GM10266 (cell line): ENCODE data around the gene SFI1.

Experiments used
- DNase-seq: peaks from one replicate; pipeline ENCODE4 v3.0.0; 2012; ENCODE audit errors: extremely low spot score
- TF ChIP-seq, protein P1 (sequence below): IDR thresholded peaks from 2 replicates; pipeline ENCODE4 v1.5.1; 2012; ENCODE audit warnings: mild to moderate bottlenecking, low read depth; ENCODE audit not compliant: control insufficient read depth, insufficient read depth; ENCODE audit errors: missing control alignments

The SFI1 gene

DNA sequence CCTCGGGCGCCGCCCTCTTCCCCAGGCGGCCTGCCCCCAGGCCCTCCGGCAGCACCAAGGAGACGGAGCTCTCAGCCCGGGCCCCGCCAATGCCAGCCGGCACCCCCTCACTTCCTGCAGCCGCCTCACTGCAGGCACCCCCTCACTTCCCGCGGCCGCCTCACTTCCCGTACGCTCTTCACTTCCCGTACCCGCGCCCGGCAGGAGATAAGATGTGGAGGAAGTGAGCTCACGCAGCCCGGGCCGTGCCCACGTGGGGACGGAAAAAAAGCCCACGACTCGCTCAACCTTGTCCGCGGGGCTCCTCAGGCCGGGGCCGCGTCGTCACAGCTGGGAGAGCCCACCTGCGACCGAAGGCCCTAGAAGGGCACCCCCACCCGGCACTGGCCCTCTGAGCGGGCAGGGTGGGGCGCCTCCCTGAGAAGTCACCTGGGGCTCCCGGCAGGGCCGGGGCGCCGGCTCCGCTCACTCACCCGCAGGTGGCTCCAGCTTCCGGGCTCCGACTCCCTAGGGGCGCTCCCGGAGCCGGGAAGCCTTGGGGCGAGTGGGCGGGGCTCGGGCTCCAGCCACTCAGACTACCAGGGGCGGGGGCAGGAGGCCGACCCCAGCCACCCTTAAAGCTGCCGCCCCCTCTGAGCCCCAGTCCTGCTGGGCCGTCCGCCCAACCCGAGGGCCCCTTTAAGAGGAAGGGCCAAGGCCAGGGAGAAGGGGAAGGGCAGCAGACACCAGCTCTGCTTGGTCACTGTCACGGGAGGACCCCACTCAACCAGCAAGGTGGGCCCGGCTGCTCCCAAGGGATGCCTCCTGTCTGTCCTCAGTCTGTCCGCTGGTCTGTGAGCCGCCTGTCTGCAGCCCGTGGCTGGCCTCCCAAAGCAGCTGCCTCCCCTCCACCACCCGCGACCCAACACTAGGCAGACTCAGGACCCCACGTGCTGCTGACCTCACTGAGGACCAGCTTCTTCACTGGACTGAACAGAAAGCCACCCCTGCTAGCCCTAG lies 134.3 kb downstream of the SFI1 start:
- DNase-seq, result peak; percentile 79
- TF ChIP-seq, protein P1, sequence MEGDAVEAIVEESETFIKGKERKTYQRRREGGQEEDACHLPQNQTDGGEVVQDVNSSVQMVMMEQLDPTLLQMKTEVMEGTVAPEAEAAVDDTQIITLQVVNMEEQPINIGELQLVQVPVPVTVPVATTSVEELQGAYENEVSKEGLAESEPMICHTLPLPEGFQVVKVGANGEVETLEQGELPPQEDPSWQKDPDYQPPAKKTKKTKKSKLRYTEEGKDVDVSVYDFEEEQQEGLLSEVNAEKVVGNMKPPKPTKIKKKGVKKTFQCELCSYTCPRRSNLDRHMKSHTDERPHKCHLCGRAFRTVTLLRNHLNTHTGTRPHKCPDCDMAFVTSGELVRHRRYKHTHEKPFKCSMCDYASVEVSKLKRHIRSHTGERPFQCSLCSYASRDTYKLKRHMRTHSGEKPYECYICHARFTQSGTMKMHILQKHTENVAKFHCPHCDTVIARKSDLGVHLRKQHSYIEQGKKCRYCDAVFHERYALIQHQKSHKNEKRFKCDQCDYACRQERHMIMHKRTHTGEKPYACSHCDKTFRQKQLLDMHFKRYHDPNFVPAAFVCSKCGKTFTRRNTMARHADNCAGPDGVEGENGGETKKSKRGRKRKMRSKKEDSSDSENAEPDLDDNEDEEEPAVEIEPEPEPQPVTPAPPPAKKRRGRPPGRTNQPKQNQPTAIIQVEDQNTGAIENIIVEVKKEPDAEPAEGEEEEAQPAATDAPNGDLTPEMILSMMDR, result no peak

DNA sequence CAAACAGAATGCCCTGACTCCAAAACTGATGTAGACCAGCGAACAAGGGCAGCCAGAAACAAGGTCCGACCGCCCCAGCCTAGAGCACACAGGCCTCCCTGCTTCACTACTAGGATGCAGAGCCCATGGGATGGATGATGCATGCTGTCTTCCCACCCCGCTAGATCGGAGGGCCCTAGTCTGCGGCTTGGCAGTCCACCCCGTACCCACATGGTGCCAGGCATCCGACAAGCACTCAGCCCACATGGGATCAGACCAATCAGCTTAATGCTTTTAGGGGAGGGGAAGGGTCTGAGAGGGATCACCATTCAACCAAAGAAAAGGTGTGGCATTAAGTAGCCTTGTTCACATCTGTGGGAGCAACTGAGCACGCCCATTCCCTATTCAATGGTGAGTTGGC lies 135.1 kb downstream of the SFI1 start:
- no peak for DNase-seq
- TF ChIP-seq, protein P1, result no peak

DNA sequence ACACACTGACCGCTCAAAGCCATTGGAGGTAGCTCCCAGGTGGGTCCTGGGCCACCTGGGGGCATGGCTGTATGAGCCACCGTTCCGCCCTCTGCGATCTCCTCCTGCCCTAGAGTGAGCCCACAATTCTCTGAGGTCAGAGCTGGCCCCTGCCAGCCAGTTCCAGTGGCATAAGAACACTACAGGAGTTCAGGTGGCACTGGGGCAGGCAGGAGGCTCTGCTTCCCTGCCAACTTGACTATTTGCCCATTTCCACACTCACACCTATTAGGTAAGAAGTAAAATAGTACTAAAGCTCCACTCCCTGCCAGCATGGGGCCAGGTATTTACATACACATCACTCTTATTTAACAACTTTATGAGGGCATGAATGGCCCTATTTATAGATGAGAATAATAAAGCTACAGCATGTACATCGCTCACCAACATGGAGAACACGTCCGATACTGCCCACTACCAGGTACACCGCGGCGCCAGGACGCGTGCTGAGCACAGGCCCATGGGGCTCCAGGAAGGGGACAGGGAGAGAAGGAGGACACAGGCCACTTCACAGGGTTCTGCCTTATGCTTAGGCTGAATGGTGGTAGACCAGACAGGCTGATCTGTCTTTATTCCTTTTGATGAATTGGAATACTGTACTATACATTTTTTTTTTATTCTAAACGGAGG lies 139.4 kb downstream of the SFI1 start:
- TF ChIP-seq, protein P1, result no peak
- DNase-seq, result no peak

DNA sequence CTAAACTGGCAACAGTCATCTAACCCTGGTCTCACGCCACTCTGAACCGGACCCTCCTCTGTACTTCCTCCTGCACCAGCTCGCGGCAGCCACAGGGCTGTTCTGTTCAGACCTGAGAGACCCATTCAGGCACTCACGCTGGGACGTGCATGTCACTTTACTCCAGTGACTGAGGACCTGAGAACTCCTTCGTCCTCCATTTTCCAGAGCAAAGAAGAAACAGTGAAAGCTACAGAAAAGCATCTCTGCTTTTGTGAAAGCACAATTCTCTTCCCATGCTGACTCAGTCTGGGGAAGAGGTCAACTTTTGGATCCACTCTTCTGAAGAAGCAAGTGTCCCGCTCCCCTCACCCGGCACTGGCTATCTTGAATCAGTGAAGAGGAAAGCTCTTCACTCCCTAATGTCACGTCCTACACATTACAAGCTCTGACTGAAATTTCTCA lies 141.1 kb downstream of the SFI1 start:
- TF ChIP-seq, protein P1, result no peak
- DNase-seq, result no peak

DNA sequence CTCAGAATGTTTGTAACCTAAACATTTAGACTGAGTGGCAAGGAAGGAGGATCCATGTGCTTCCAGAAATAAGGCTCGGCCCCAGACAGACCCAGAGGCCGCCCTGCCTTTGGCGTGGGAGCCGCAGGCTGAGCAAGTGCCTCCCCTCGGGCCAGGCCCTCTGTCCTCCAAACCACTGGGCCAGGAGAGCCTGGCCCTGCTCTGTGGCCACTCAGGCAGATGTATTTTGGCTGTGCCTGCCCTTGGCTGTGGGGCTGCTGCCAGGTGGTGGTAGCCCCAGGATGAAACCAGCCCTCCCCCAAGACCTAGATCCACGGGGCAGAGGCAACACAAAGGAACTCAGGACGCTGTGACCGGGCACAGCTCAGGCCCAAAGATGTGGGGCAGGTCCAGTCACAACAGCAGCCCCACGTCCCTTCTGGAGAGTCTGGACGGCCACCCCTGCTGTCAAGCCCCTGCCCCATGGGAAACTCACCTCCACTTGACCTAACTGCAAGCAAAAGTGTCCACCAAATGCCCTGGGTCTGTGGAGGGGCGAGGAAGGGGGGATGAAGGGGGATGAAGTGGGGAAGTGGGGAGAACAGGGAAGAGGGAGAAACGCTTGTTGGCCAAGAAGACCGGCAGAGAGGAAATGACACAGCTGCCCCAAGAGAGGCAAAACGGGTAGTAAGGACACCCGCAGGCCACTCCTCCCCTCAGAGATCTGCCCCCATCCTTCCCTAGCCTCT lies 141.7 kb downstream of the SFI1 start:
- TF ChIP-seq, protein P1, result no peak
- DNase-seq, result peak; percentile 70

DNA sequence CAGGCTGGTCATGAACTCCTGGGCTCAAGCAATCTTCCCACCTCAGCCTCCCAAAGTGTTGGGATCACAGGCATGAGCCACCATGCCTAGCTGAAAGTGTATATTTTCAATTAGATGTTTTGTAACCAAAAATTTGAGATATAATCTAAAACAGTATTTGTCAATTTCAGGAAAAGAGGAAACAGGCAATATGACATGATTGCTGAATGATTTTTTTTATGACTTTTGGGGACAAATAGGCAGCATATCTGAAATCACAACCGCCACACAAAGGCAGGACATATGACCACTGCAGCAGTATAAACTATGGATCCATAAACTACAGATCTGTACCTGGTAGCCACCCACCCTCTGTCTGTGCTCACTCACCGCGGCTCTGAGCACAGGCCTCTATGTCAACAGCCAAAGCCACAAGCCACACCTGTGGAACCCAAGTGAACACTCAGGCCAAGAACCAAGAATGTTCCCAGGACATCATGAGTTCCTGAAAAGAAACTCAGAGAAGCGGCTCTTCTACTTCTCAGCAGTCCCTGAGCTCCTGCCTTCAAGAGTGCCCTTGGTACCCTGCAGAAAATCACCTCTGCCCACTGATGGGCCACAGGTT lies 143.2 kb downstream of the SFI1 start:
- TF ChIP-seq, protein P1, result no peak
- DNase-seq, result no peak
